NCI-H774 (cell line): ENCODE data around the gene CGB3.
"Not testable (repeated sequence)": the region's sequence is repeated elsewhere in the genome, so short reads cannot be mapped to it uniquely, and the experiment has no call there.

Source experiments
- DNase-seq: peaks from one replicate; lab custom pipeline; 2025; lab: John Stamatoyannopoulos, UW

The CGB3 gene

DNA sequence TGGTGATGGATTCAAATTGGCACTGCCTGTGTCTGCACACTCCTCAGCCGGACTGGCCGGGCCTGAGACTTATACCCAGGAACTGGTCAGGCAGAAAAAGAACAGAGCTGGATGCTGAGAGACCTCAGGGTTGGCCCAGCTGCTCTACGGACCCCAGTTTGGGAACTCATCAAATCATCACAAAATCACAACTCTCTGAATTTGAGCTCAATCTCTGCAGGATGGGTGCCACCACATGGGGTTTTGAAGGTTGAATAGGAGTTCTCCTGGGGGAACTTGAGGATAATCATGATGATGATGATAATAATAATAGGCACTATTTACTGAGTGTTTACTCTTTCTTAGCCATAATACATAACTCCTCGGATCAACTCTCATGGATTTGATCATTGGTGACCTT, 18.5 kb upstream of the CGB3 start:
- DNase-seq: not testable (repeated sequence)

DNA sequence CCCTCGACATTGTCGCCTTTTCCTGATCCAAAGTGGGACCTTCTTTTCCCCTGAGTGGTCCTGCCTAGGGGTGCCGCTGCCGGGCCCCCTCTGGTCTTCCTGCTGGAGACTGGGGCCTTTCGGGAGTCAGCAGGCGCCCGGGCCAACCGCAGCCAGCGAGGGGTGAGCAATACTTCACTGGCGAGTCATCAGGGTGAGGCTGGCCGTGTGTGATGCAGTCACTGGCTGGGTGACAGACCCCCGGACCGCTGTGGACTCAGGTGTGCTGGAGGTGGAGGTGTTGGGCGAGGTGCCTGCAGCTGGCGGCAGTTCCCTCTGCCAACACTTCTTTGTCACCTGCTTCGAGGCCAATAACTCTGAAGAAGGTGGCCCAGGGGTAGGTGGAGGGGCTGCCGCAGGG, 18.0 kb upstream of the CGB3 start:
- DNase-seq: no peak

DNA sequence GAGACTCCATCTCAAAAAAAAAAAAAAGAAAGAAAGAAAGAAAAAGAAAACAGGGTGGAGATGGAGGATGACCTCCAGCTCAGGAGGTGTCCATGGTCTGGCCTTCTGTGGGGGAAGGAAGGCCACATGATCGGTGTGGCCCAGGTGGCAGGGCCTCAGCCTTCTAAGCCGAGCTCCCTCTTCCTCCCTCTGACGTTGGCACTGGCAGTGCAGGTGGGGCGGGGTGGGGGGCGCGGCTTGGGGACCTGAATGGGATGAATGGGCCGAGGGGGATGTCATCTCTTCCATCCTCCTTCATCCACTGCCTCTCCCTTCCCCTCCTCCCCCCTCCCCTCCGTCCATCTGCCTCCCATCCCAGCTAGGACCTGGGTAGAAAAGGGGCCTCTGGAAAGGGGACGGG, 15.6 kb upstream of the CGB3 start:
- not testable (repeated sequence) for DNase-seq

DNA sequence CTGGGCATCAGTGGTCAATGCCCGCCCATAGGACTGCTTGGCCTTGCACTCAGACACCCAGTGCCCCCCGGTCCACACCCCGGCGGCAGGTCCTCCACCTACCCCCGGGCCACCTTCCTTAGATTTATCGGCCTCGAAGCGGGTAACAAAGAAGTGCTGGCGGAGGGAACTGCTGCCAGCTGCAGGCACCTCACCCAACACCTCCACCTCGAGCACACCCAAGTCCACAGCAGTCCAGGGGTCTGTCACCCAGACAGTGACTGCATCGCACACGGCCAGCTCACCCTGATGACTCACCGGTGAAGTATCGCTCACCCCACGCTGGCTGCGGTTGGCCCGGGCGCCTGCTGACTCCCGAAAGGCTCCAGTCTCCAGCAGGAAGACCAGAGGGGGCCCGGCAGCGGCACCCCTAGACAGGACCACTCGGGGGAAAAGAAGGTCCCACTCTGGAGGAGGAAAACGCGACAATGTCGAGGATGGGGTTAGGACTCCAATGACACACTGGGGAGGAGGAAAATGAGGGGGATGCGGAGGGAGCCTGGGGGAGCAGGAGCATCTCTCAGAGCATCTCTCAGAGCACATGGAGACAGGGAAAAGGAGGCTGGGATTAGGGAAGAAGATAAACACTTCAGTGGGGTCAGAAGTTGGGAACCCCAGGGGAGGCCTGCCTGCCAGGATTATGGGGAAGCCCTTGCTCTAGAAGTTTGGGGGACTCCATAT, 14.6 kb upstream of the CGB3 start:
- not testable (repeated sequence) for DNase-seq

DNA sequence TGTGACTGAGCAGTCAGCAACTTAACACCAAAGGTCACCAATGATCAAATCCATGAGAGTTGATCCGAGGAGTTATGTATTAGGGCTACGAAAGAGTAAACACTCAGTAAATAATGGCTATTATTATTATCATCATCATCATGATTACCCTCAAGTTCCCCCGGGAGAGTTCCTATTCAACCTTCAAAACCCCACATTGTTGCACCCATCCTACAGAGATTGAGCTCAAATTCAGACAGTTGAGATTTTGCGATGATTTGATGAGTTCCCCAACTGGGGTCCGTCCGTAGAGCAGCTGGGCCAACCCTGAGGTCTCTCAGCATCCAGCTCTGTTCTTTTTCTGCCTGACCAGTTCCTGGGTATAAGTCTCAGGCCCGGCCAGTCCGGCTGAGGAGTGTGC, 14.0 kb upstream of the CGB3 start:
- DNase-seq: not testable (repeated sequence)

DNA sequence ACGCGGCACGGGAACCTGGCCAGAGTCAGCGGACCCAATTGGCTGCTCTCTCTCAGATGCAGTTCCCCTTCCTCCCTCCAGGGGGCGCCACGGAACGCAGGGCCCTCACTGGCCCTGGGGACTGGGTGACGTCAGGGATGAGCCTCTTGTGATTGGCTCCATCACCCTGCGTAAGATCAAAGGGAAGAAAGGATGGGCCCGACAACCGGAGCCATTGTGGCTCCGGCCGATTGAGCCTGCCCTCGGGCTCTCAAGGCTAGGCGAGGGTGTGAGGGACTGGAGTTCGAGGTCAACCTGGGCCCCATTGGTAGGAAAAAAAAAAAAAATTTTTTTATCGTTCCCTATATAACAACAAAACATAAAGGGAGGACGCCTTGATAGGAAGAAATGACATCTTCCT, 12.7 kb upstream of the CGB3 start, which contains the start of gene CGB1:
TSS of gene CGB1 (minus strand) at position 81 of the 400 bp plus-strand sequence. CDS start 184 bp downstream, outside the sequence.
- DNase-seq: not testable (repeated sequence)

DNA sequence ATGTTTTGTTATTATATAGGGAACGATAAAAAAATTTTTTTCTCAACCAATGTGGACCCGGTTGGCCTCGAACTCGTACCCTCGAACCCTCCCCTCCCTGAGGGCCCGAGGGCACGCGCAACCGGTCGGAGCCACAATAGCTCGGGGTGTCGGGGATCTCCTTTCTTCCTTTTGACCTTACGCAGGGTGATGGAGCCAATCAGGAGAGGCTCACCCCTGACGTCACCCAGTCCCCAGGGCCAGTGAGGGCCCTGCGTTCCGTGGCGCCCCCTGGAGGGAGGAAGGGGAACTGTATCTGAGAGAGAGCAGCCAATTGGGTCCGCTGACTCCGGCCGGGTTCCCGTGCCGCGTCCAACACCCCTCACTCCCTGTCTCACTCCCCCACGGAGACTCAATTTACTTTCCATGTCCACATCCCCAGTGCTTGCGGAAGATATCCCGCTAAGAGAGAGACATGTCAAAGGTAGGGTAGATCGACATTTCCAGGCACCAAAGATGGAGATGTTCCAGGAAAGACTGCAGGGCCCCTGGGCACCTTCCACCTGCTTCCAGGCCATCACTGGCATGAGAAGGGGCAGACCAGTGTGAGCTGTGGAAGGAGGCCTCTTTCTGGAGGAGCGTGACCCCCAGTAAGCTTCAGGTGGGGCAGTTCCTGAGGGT, 7.6 kb upstream of the CGB3 start, which contains the start of gene CGB2:
TSS of gene CGB2 (plus strand) at position 249 of the 660 bp plus-strand sequence. CDS start at position 455, 206 bp downstream.
- peak; percentile 82 for DNase-seq

DNA sequence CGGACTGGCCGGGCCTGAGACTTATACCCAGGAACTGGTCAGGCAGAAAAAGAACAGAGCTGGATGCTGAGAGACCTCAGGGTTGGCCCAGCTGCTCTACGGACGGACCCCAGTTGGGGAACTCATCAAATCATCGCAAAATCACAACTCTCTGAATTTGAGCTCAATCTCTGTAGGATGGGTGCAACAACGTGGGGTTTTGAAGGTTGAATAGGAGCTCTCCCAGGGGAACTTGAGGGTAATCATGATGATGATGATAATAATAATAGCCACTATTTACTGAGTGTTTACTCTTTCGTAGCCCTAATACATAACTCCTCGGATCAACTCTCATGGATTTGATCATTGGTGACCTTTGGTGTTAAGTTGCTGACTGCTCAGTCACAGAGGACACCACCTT, 6.2 kb upstream of the CGB3 start:
- not testable (repeated sequence) for DNase-seq

DNA sequence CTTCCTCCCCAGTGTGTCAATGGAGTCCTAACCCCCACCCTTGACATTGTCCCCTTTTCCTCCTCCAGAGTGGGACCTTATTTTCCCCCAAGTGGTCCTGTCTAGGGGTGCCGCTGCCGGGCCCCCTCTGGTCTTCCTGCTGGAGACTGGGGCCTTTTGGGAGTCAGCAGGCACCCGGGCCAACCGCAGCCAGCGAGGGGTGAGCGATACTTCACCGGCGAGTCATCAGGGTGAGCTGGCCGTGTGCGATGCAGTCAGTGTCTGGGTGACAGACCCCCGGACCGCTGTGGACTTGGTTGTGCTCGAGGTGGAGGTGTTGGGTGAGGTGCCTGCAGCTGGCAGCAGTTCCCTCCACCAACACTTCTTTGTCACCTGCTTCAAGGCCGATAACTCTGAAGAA, 5.6 kb upstream of the CGB3 start:
- DNase-seq: not testable (repeated sequence)

DNA sequence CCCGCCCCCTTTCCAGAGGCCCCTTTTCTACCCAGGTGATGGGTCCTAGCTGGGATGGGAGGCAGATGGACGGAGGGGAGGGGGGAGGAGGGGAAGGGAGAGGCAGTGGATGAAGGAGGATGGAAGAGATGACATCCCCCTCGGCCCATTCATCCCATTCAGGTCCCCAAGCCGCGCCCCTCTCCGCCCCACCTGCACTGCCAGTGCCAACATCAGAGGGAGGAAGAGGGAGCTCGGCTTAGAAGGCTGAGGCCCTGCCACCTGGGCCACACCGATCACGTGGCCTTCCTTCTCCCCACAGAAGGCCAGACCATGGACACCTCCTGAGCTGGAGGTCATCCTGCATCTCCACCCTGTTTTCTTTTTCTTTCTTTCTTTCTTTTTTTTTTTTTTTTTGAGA, 4.6 kb upstream of the CGB3 start:
- not testable (repeated sequence) for DNase-seq

DNA sequence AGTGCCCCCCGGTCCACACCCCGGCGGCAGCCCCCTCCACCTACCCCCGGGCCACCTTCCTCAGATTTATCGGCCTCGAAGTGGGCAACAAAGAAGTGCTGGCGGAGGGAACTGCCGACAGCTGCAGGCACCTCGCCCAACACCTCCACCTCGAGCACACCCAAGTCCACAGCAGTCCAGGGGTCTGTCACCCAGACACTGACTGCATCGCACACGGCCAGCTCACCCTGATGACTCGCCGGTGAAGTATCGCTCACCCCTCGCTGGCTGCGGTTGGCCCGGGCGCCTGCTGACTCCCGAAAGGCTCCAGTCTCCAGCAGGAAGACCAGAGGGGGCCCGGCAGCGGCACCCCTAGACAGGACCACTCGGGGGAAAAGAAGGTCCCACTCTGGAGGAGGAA, 1.5 kb upstream of the CGB3 start:
- DNase-seq: not testable (repeated sequence)

DNA sequence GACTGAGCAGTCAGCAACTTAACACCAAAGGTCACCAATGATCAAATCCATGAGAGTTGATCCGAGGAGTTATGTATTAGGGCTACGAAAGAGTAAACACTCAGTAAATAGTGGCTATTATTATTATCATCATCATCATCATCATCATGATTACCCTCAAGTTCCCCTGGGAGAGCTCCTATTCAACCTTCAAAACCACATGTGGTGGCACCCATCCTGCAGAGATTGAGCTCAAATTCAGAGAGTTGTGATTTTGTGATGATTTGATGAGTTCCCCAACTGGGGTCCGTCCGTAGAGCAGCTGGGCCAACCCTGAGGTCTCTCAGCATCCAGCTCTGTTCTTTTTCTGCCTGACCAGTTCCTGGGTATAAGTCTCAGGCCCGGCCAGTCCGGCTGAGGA, 955 bp upstream of the CGB3 start:
- DNase-seq: not testable (repeated sequence)

DNA sequence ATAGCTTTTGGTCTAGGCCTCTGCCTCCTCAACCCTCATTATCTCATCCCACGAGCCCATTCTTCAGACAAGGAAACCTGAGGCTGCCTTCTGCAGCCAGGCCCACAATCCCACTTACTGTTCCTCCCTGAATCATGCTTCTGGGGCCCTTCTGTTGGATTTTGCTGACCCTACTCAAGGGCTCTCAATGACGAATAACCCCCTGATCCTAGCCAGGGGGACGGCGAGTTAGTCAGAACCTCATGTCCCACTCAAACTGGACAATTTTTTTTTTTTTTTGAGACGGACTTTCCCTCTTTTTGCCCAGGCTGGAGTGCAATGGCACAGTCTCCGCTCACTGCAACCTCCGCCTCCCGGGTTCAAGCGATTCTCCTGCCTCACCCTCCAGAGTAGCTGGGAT, 2.0 kb downstream of the CGB3 start:
- no peak for DNase-seq

DNA sequence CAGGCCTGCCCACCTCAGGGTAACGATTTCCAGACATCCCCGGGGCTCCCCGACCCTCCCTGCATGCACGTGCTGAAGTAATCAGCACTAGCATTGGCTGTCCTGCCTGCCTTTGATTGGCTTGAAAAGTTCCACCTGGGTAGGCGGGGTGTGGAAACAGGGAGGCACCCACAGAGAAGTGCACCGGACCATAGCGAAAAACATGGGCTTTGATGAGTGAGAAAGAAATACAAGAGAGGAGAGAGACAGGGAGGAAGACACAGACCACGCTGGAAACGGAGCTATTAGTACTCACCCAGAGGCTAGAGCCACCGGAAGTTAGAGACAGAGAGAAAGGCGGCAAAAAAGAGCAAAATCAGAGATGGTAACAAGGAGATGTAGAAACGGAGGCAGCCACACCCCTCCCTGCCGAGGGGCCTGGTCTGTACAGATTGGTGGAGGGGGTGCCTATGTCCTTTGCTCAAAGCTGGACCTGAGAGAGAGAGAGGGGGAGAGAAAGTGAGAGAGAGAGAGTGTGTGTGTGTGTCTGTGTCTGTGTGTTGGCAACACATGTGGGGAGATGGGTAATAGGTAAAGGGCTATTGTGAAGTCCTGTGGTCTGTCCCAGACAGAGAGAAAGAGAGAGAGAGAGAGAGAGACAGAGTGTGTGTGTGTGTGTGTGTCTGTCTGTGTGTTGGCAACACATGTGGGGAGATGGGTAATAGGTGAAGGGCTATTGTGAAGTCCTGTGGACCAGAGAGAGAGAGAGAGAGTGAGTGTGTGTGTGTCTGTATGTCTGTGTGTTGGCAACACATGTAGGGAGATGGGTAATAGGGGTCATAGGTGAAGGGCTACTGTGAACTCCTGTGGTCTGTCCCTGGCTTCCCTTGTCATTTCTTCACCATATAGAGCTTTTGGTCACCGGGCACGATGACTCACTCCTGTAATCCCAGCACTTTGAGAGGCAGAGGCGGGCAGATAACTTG, 2.9 kb downstream of the CGB3 start:
- DNase-seq: no peak

DNA sequence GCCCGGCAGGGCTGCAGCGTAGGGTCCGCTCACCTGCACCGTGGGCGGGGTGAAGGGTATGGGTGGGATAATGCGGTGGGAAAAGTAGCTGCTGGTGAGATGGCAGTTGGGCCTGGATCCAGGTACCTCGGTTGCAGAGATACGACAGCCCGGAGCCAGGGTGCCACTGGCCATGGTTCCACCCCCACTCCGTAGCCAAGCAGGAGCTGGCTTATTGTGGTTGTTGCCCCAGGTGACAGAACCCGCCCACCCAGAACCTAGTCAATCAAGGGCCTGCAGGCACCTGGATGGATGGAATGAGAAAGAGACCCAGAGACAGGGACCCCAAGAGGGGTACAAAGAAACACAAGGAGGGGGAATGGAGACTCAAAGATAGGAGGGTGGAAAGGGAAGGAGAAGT, 3.8 kb downstream of the CGB3 start:
- DNase-seq: no peak

DNA sequence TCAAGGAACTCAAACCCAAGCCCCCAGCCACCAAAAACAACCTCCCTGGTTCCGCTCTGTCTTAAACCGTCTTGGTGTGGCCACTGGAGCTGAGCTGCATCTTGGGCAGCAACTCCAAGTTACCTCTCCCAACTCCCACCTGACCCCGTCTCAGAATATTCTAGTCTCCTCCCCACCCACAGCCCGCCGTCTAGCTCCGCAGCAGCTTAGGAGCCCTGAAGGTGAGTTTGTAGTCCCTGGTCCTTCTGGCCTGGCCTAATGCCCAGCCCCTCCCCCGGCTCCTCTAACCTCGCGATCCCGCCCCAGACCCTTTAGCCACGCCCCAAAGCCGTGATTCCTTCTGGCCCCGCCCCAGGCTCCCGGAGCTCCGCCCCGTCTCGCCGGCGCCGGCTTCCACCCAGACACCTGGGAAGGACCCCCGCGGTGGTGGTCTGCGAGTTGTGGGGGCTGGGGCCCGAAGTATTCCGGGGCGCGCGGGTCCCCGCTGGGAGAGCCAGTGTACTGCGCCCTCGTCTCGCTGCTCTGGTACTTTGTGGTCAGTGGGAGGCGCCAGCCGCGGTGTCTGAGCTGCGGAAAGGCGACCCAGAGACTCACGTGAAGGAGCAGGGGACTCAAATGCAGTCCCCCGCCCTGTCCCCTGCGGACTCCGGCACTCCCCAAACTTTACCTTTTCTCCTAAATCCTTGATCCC, 4.7 kb downstream of the CGB3 start:
- DNase-seq: peak; percentile 67

DNA sequence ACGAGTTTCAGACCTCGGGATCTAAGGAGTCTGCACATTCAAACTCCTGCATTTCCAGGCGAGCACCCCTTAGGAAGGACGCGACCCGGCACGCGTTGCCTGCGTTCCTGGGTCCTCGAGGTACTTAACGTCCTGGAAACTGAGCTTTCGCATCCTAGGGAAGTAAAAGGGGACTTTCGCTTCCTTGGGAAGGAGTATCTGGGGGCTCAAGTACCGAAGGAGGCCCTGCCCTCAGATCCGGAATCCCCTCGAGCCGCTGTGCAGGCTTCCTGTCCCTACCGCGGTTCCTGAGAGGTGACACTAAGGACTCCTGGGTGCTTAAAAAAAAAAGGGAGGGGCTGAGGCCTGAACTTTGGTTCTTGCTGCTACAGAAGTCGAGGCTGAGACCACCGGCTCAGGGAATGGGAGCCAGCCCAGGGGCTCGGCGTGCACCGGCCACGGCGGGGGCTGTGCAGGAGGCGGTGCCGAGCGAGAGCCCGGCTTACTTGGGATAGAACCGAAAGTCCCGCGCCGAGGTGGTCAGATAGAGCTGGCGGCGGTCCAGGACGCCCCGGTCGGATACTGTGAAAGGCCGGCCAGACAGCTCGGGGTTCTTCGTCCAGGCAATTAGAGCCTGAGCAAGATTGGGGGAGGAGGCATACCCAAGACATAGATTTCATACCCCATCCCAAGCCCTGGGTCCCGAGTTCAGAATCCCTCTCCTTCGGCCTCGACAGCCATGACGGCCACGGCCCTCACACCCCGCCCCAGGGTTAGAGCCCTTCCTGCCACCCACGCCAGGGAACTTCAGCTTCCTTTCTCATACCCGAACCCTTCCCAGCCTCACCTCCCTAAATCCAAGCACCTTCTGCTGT, 5.5 kb downstream of the CGB3 start:
- not testable (repeated sequence) for DNase-seq

DNA sequence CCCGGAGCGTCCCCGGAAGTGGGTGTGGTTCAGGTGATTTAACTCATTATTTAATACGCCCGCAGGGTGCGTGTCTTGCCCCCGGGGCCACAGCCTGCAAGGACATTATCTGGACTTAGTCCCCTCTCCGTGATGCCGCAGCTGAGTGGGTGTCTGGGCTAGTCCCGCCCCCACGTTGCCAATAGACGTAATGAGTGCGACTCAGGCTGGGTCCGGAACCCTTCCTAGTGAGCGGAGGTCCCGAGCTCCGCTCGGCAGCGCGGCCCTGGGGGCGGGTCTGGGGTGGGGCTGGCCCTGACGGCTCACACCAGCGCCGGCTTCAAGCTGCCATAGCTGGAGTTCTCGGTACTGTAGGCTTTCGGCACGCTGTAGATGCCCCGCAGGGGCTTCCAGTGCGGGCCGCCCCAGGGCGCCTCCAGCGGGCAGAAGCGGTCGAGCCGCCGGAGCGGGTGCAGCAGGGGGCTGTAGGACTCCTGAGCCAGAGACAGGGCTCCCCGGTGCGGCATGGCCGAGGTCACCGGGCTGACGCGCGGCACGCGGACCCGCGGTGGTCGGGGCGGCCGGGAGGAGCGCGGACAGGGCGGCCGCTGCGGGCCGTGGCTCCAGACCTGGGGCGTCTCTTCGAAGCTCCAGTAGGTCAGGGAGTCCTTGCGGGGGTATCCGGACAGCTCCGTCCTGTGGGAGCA, 6.3 kb downstream of the CGB3 start:
- no peak for DNase-seq

DNA sequence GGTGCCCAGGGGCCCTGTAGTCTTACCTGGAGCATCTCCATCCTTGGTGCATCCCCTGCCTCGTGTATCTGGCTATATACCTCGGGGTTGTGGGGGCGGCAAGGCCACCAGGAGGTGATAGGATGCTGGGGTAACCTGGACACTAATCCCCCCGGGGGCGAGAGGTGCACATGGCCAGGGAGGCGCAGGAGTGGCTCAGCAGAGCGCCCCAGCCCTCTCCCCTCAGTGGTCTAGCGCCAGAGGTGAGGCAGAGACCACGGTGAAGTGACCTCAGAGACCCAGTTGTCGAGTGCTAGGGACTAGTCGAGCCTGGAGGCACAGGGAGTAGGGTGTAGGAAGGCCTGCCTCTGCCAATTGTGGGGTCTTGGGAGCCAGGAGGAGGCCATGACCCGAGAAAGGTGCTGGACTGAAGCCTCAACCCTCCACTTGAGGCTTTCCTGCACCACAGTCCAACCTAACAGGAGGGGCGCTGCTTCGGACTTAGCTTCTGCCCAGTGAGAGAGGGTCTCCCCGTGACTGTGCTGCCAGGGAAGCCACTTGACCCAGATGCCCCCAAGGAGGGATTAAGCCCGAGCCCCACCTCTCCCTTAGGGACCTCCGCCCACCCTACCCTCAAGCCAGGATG, 7.0 kb downstream of the CGB3 start, which contains the start of gene LHB:
TSS of gene LHB (minus strand) at position 51 of the 625 bp plus-strand sequence. CDS start at position 41, 10 bp downstream.
- no peak for DNase-seq
